Measurements from ENCODE around the gene IL1R2. TPM values are rescaled to one million over a fixed set of nuclear protein-coding genes. Genes with fewer than 3 reads are reported as not detected.
A peak's percentile ranks its signal among the peaks of the same experiment; 100 is the strongest.

The IL1R2 gene
- total and polyA plus RNA-seq, 2 of the 13 experiments (the other 11 are each of a cell fraction or from before 2014, with no cell fraction given), result 3.6 to 7.3 TPM

- peak; percentile 90; the same call in 1 of the 2 replicates for TF ChIP-seq ZNF556 (CRISPR knock-in tag; IDR thresholded peaks at IDR 0.05; ENCODE audit: borderline replicate concordance)
- TF ChIP-seq CCDC6 (CRISPR knock-in tag; IDR thresholded peaks at IDR 0.05), result 0 out of 2 replicates have a peak, but pooled peaks have one; percentile 85
- TF ChIP-seq ZNF687 (CRISPR knock-in tag; IDR thresholded peaks at IDR 0.05), result no peak
- TF ChIP-seq NFE2L2 (IDR thresholded peaks at IDR 0.05; ENCODE audit: low read length), result no peak
- TF ChIP-seq SALL1 (CRISPR knock-in tag; IDR thresholded peaks at IDR 0.05), result peak; percentile 95
- TF ChIP-seq MXD1 (CRISPR knock-in tag; IDR thresholded peaks at IDR 0.05), result 0 out of 2 replicates have a peak, but pooled peaks have one; percentile 32
- TF ChIP-seq GTF2F1 (IDR thresholded peaks at IDR 0.05; ENCODE audit: low read length), result no peak
- TF ChIP-seq ZNF724P (CRISPR knock-in tag; IDR thresholded peaks at IDR 0.05; ENCODE audit: borderline replicate concordance), result no peak
- peak; percentile 91; the same call in 1 of the 2 replicates for TF ChIP-seq SNAI1 (CRISPR knock-in tag; IDR thresholded peaks at IDR 0.05; ENCODE audit: borderline replicate concordance)
- no peak for TF ChIP-seq ARNT (IDR thresholded peaks at IDR 0.05)
- TF ChIP-seq KDM2A (CRISPR knock-in tag; IDR thresholded peaks at IDR 0.05; ENCODE audit: borderline replicate concordance, low read depth), result 0 out of 2 replicates have a peak, but pooled peaks have one; percentile 56
- TF ChIP-seq MLX (CRISPR knock-in tag; IDR thresholded peaks at IDR 0.05), result peak; percentile 96
- TF ChIP-seq TARDBP (CRISPR knock-in tag; IDR thresholded peaks at IDR 0.05), result peak; percentile 90; the same call in 1 of the 2 replicates
- no peak; the same call in 1 of the 2 replicates for TF ChIP-seq ZNF768 (CRISPR knock-in tag; IDR thresholded peaks at IDR 0.05)
- TF ChIP-seq RORA (CRISPR knock-in tag; IDR thresholded peaks at IDR 0.05), result no peak
- TF ChIP-seq ZSCAN21 (CRISPR knock-in tag; IDR thresholded peaks at IDR 0.05; ENCODE audit: borderline replicate concordance), result peak; percentile 73
- no peak for TF ChIP-seq ZNF674 (CRISPR knock-in tag; IDR thresholded peaks at IDR 0.05; ENCODE audit: low read depth)
- TF ChIP-seq TFDP2 (CRISPR knock-in tag; IDR thresholded peaks at IDR 0.05), result peak; percentile 79; the same call in 1 of the 2 replicates
- peak; percentile 89 for TF ChIP-seq MEIS2 (CRISPR knock-in tag; IDR thresholded peaks at IDR 0.05)
- peak; percentile 91 for TF ChIP-seq DPF2 (CRISPR knock-in tag; IDR thresholded peaks at IDR 0.05; ENCODE audit: borderline replicate concordance, low read depth)
- TF ChIP-seq ZFP36L2 (CRISPR knock-in tag; IDR thresholded peaks at IDR 0.05), result no peak
- peak; percentile 97 for TF ChIP-seq ZNF772 (CRISPR knock-in tag; IDR thresholded peaks at IDR 0.05)
- 0 out of 2 replicates have a peak, but pooled peaks have one; percentile 40 for TF ChIP-seq NPAS2 (CRISPR knock-in tag; IDR thresholded peaks at IDR 0.05; ENCODE audit: borderline replicate concordance)
- TF ChIP-seq ZNF614 (CRISPR knock-in tag; IDR thresholded peaks at IDR 0.05; ENCODE audit: borderline replicate concordance), result peak; percentile 90; the same call in 1 of the 2 replicates
Observed at GRCh38 chr2:102057502-102058292, 65.9 kb downstream of the IL1R2 start (continued).
